Measurements from ENCODE around the gene GLB1L2. TPM values are rescaled to one million over a fixed set of nuclear protein-coding genes. Genes with fewer than 3 reads are reported as not detected.

Gene GLB1L2
- total and polyA plus RNA-seq, 2 of the 13 experiments (the other 11 are each of a cell fraction or from before 2014, with no cell fraction given): 0.59 to 0.69 TPM

- Histone ChIP-seq H3K27ac (ENCODE audit: extremely low read length, insufficient read depth, low read length) (no peak overlapping the region), H3K9ac (ENCODE audit: insufficient read depth, low read depth, low read length) (no peak overlapping the region), H3K27me3 (ENCODE audit: control insufficient read depth in 1 of 2, insufficient read depth in 2 of 2, low read length in 2 of 2) (peaks cover 1 to 38% of the 10 kb centered on the region in 2 experiments; a peak in 4 of 5 replicates), H2AFZ (ENCODE audit: low read length) (no peak overlapping the region), H4K20me1 (ENCODE audit: insufficient read depth, low read length) (0 out of 2 replicates have a peak, but pooled peaks cover 3% of the 10 kb centered on the region), H3K4me3 (replicated peaks in 1 of 3; ENCODE audit: insufficient read depth in 1 of 3, low read depth in 2 of 3, low read length in 3 of 3) (no peak overlapping the region), H3K79me2 (ENCODE audit: insufficient read depth, low read length) (no peaks in the 10 kb centered on the region), H3K36me3 (replicated peaks in 1 of 2; ENCODE audit: control insufficient read depth in 1 of 2, insufficient read depth in 2 of 2, low read length in 2 of 2) (no peaks in the 10 kb centered on the region), H3K4me2 (ENCODE audit: low read depth, low read length) (no peak overlapping the region), H3K9me3 (ENCODE audit: low read length) (no peaks in the 10 kb centered on the region), H3K4me1 (ENCODE audit: insufficient read depth, low read length) (no peaks in the 10 kb centered on the region)
- 6% methylated on average over 12 of the region's 14 CpGs for WGBS (ENCODE audit: low lambda C conversion rate)
- in situ Hi-C loops (cut with HindIII; ENCODE audit: extremely low pct_ligation_motif_present, low pct_unique_long_range_greater_than_20kb): no loop called here
- TF ChIP-seq ETS1 (CRISPR knock-in tag; IDR thresholded peaks at IDR 0.05) (no peak), REST (IDR thresholded peaks at IDR 0.05; ENCODE audit: borderline replicate concordance in 1 of 2, low read depth in 1 of 2, low read length in 2 of 2) (peak; percentile 57 to 93), ZNF607 (CRISPR knock-in tag; IDR thresholded peaks at IDR 0.05; ENCODE audit: borderline replicate concordance) (no peak), TSC22D2 (CRISPR knock-in tag; IDR thresholded peaks at IDR 0.05; ENCODE audit: borderline replicate concordance) (no peak), MXI1 (IDR thresholded peaks at IDR 0.05; ENCODE audit: borderline replicate concordance, low read depth, low read length) (no peak), EHMT2 (IDR thresholded peaks at IDR 0.05; ENCODE audit: borderline replicate concordance, low read depth, low read length) (peak; percentile 74), MIER2 (CRISPR knock-in tag; IDR thresholded peaks at IDR 0.05) (peak; percentile 94)
- DNase-seq (ENCODE audit: low spot score): no peak
- POLR2A ChIA-PET: no interaction called here
- CTCF ChIA-PET (ENCODE audit: low intra/inter-chr PET ratio, low total read pairs): no interaction called here
- peak; percentile 44; the same call in 1 of the 3 replicates for ATAC-seq
- FAIRE-seq: no peak
- BruUV-seq (replicated peaks): no TSS peak
- intact Hi-C loops (cut with micrococcal nuclease; ENCODE audit: unreplicated experiment): no loop called here
Observed at GRCh38 chr11:134417871-134418840, 86.4 kb downstream of the GLB1L2 start.
